ENCODE data around the gene CA12.

CA12 gene

GRCh38 chr15:63308947-63309346 is 72.7 kb downstream of the CA12 start:
- no peak for DNase-seq (ENCODE audit: low read depth, low spot score)

GRCh38 chr15:63308491-63308890 is 73.2 kb downstream of the CA12 start:
- DNase-seq (ENCODE audit: low read depth, low spot score) = no peak

- no peak for DNase-seq (ENCODE audit: low read depth, low spot score)
Observed at GRCh38 chr15:63306492-63307073, 75.1 kb downstream of the CA12 start.

- no peak for DNase-seq (ENCODE audit: low read depth, low spot score)
Observed at GRCh38 chr15:63305260-63305659, 76.4 kb downstream of the CA12 start.

- no peak for DNase-seq (ENCODE audit: low read depth, low spot score)
Observed at GRCh38 chr15:63301088-63301487, 80.6 kb downstream of the CA12 start.

DNA sequence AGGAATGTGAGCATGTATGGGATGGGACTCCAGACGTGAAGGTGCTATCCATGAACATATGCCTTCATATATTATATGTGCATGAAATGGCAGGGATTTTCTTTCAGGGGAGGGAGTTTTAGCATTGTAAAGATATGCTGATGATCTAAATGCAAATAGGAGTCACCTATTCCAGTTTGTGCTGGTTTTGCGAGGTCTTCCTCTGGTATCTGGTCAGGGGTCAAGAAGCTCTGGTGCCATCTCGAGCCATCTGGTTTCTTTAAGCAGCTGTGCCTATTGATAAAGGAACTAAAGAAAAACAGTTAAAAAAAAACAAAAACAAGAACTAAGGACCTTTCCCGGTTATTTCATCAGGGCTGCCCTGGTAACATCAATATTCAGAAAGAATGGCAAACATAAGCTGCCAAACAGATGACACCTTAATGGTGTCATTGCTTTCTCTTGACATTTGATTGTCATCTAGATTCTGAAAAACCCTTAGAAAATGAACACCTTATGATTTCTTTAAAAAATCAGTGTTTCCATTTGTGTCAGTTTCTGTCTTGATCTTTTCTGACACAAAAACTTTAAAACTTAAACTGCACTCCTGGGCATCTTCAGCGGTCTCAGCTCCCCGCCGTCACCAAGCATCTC is 81.6 kb downstream of the CA12 start:
- no peak for DNase-seq (ENCODE audit: low read depth, low spot score)

DNA sequence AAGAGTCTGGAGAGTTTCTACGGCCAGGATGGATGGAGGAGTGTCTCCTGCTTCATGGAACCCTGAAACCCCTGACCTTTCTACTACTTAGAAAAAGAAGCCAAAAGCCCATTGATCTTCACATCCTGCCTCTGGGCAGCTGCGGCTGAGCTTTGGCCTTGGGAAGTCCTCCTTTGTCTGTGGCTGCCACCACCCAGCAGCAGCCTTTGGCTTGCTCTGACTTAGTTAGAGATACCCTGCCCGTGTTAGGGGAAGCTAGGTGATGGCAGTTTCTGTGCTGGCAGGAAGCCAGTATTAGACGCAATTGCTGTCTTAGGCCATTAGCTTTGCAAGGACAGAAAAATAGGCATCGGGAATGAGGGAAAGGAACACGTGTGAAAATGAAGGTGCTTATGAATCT is 85.5 kb downstream of the CA12 start:
- DNase-seq (ENCODE audit: low read depth, low spot score) = no peak

GRCh38 chr15:63295341-63295740 is 86.3 kb downstream of the CA12 start:
- DNase-seq (ENCODE audit: low read depth, low spot score) = no peak

- no peak for DNase-seq (ENCODE audit: low read depth, low spot score)
Observed at GRCh38 chr15:63294359-63294758, 87.3 kb downstream of the CA12 start.

DNA sequence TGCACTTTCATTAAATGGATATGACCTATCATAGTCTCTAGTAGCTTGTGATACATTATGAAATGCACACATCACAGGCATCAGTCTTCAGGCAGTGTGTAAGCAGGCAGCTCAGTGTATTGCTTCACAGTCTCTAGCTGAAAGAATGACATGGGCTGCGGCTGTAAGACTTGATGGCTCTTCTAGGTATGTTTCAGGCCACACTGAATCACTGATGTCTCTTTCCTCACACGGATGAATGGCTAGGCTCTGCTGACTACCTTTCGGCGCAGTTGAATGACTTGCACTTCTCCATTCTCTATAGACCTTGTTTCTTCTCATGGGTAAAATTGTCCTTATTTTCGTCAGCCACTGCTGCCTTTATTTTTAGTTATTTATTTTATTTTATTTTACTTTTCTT is 88.9 kb downstream of the CA12 start:
- DNase-seq (ENCODE audit: low read depth, low spot score) = no peak

DNA sequence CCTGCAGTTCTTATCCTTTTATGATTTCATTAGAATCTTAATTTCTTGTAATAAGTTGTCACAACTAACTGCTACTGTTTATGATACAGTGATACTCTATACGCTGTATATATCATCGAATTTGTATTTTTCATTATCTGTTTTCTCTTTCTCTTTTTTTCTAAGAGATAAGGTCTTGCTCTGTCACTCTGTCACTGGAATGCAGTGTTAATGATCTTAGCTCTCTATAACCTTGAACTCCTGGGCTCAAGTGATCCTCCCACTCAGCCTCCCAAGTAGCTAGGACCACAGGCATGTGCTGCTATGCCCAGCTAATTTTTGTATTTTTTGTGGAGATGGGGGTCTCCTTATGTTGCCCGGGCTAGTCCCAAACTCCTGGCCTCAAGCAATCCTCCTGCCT is 89.4 kb downstream of the CA12 start:
- DNase-seq (ENCODE audit: low read depth, low spot score) = no peak

- no peak for DNase-seq (ENCODE audit: low read depth, low spot score)
Observed at GRCh38 chr15:63291507-63291906, 90.1 kb downstream of the CA12 start.

DNA sequence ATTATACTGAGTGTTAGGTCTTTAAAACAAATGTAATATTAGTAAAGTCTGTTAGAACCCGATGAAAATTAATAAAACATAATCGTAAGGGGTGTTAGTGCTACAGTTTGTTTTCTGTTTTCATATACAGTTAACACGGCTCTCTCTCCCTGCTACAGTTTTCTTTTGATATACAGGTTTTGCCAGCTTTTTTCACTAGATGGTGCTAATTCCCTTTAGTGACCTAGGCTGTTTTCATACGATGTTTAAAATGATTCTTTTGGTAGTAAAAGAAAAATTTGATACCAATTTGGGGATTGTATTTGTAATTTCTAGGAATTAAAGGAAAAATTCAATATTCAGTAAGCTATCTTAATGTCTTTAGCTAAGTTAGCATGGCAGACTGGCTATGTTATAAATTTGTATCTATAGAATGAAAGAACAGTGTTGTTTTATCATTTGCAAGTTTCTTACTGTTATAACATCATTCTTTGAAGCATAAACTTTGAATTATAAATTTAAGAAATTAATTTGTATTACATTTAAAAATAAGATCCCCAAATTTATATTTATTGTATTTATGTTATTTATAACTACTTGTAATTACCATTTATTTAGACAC is 92.8 kb downstream of the CA12 start:
- DNase-seq (ENCODE audit: low read depth, low spot score) = no peak

- DNase-seq (ENCODE audit: low read depth, low spot score) = no peak
Observed at GRCh38 chr15:63288342-63288741, 93.3 kb downstream of the CA12 start.

- DNase-seq (ENCODE audit: low read depth, low spot score) = no peak
Observed at GRCh38 chr15:63287109-63287508, 94.5 kb downstream of the CA12 start.

DNA sequence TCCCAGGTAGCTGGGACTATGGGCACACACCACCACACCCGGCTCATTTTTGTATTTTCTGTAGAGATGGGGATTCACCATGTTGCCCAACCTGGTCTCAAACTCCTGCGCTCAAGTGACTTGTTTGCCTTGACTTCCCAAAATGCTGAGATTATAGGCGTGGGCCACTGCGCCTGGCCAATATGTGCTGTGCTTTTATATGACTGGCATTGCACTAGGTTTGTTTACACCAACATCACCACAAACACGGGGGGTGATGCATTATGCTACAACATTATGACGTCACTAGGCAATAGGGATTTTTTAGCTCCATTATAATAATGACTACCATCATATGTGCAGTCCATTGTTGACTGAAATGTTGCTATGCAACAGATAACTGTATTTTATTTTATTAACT is 97.3 kb downstream of the CA12 start:
- no peak for DNase-seq (ENCODE audit: low read depth, low spot score)

DNA sequence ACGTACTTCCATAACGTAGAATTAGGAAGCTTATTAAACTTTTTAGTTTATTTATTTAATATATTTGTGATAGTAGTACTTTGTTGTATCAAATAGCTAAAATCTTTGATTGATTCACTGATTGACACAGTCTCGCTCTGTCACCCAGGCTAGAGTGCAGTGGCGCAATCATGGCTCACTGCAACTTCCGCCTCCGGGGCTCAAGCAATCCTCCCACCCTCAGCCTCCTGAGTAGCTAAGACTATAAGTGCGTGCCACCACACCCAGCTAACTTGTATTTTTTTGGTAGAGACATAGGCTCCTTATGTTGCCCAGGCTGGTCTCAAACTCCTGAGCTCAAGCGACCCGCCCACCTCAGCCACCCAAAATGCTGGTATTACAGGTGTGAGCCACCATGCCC is 98.5 kb downstream of the CA12 start:
- no peak for DNase-seq (ENCODE audit: low read depth, low spot score)

- no peak for DNase-seq (ENCODE audit: low read depth, low spot score)
Observed at GRCh38 chr15:63277893-63278456, 103.7 kb downstream of the CA12 start.

DNA sequence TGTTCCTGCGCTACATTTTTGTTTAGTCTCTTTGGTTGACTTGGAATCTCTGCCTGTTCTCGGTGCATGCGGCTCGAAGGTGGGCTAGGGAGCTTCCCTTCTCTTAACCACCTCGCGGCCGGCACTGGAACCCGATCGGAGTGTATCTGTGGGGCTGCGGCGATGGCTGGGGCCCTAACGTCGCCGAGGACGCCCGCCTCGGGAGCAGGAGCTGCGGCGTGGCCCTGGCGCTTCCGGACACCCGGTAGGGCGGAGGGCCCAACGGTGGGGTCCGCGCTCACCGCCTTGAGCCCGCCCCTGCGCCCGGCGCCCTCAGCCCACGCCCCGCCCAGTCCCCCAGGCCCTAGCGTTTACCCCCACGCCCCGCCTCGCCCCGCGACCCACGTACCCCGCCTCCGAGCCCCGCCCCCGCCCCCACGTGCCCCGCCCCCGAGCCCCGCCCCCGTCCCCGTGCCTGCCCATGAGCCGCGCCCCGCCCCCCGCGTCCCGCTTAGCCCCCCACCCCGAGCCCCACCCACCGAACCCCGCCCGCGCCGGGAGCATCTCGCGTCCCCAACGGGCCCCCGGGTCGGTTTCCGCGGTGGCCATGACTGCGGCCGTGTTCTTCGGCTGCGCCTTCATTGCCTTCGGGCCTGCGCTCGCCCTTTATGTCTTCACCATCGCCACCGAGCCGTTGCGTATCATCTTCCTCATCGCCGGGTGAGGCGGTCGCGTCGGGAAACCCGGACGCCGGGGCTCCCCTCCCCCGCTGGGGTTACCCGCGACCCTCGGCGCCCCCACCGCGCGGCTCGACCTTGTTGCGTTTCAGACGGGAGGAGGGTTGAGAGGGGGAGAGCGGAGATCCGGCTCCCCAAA is 104.4 kb downstream of the CA12 start, which contains the start of gene APH1B:
APH1B (plus strand) TSS at position 568 of the 855 bp plus-strand sequence; CDS start at position 587, 19 bp downstream.
- no peak for DNase-seq (ENCODE audit: low read depth, low spot score)

DNA sequence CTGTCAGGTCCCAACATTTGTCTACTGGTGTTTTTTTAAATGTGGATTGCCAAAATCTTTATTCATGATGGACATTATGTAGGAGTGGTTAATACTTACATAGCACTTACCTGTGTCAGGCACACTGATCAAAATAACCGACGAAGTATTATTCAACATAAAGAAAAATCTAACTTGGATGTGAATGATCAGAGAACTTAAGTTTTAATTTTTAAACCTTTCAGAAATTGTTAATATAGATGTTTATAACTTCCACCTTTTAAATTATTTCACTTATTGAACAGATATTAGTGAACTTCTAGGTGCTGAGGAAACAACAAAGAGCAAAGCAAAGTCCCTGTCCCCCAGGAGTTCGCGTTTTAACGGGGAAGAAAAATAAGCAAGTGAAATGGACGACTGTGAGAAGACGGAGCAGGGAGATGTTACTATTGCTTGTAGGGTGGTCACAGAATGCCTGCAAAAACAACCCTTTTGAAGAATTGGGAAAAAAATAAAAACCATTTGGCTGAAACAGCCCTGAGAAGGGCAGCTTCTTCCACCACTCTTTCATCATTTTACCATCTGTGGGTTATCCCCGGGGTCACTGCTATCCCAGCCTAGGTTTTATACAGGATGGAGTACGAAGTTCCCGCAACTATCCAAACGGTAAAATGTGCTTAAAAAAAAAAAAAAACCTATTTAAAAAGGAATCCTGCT is 105.2 kb downstream of the CA12 start:
- DNase-seq (ENCODE audit: low read depth, low spot score) = no peak

DNA sequence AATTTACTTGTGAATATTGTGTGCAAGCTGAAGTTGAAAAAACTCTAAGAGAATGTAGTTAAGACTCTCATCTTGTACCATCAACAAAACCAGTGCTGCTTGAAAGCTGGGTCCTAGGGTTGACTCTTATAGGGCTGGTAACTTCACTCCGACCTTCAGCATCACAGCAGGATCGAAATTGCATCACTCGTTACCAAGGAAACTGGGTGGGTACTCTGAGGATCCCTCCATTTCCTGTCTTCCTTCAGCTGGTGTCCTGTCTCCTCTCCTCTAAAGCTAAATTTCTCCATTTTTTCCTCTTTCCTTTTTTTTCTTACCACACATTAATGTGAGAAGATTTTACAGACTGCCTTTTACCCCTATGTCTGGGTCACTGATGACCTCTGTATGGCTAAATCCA is 107.2 kb downstream of the CA12 start:
- no peak for DNase-seq (ENCODE audit: low read depth, low spot score)

Data from brain pericyte (primary cell).